HG03025 (cell line): Measurements from ENCODE around the gene SLC39A13.

ENCODE experiments used
- ATAC-seq: cut with Tn5 transposase; IDR thresholded peaks from one replicate; pipeline ENCODE4 v1.9.1; 2021; ENCODE audit warnings: mild to moderate bottlenecking, moderate library complexity; ENCODE audit not compliant: unreplicated experiment, low FRiP score

Gene SLC39A13

DNA sequence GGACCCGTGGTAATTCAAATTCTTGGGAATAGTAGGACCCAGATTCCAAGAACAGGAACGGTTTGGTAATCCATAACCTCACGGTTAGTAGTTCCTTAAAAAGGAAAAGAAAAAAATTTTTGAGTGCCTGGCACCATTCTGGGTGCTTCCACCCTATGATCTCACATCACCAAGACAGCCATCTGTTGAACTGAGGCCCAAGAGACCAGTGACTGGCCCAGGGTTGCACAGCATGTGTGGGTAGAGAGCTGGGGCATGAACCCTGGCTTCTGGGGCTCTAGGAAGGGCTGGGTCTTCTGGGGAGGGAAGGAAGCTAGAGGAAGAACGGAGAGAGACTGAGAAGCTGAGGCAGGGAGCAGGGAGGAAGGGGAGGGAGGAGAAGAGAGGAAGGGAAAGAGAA is 25.3 kb upstream of the SLC39A13 start:
- no peak for ATAC-seq

- no peak for ATAC-seq
These were observed 23.9 kb upstream of the SLC39A13 start for GRCh38 chr11:47384498-47384897.

DNA sequence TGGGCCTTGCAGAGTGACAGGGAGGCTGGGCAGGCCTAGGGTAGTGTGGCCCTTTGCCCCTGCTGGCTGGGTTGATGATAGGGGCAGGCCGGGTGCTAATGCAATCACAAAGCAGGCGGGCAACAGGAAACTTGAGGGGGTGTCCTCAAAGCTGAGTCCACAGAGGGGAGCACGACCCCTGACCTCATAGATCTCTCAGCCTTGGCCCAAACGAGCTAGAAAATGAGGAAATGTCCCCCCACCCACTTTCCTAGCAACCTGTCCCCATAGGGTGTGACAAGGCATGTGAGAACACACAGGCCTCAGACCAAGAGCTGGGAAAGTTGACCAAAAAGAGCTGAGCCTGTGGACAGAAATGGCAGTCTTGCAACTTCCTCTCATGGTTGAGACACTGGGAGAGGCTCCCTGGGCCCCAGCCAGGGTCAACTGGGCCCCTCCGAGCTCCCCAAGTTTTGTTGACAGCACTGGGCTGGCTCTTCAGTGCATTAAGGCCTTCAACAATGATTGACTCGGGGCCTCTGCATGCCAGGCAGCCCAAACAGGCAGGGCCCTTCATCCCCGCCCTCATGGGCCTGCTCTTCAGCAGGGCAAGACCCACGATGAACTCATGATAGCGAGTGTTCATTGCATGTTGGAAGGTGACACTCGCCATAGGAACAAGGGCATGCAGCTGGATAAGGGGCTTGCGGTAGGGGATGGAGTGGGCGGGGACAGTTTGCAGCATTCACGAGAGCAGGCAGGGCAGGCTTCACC is 20.3 kb upstream of the SLC39A13 start:
- ATAC-seq = no peak

GRCh38 chr11:47388697-47389576 is 19.5 kb upstream of the SLC39A13 start:
- ATAC-seq = no peak

GRCh38 chr11:47389577-47390421 is 18.6 kb upstream of the SLC39A13 start:
- no peak for ATAC-seq

DNA sequence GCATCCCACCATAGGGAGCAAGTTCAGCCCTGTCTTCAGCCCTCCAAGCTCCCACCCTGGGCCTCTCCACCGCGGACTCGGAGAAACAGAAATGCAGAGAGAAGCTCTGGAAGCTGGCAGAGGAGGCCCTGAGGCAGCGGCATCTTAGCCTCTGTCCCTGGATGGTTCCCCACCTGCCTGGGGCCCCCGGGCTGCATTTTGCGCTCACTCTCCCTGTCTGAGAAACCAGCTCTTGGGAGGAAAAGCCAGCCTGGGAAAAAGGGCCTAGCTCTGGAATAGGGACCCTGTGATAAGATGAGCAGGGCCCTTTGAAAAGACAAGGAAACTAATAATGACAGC is 18.0 kb upstream of the SLC39A13 start:
- ATAC-seq = no peak

- ATAC-seq = no peak
These were observed 17.3 kb upstream of the SLC39A13 start for GRCh38 chr11:47391077-47391583.

DNA sequence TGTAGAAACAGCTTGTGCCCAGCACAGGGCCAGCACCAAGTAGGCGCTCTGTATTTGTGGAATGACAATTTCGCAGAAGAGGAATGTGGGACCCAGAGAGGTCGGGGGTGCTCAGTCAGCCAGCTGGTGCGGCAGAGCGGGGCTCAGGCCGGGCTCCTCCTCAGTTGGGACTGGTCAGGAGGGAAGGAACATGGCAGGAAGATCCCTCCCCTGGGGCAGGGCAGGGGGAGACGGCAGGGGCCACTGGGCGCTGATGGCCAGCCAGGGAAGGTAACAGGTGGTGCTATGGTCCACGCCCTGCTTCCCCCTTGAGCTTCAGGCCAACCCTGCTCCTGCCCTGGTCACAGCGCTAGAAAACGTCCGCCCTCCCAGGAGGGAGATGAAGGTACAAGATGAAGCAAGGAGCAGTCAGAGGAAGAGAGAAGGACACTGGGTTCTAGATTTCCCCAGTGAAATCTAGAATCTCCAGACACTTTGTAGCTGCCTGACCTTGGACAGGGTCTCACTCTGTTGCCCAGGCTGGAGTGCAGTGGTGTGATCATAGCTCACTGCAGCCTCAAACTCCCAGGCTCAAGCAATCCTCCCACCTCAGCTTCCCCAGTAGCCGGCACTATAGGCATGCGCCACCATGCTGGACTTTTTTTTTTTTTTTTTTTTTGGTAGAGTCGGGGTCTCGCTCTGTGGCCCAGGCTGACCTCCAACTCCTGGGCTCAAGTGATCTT is 16.5 kb upstream of the SLC39A13 start:
- ATAC-seq = no peak

- no peak for ATAC-seq
These were observed 15.7 kb upstream of the SLC39A13 start for GRCh38 chr11:47392546-47393162.

GRCh38 chr11:47393163-47394049 is 15.0 kb upstream of the SLC39A13 start:
- no peak for ATAC-seq

DNA sequence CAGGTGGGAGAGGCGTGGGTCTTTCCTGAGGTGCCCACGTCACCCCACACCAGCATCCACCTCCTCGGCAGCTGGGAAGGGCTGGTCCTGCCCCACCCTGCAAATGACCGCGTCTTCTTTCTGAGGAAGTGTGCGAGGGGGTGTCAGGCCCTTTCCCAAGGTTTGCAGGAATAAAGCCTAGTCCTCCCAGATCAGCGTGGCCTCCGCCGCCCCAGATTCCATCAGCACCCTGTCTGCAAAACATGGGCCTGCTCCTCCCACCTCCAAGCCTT is 14.4 kb upstream of the SLC39A13 start:
- ATAC-seq = no peak

GRCh38 chr11:47394322-47395222 is 13.8 kb upstream of the SLC39A13 start:
- ATAC-seq = no peak

- ATAC-seq = no peak
These were observed 13.0 kb upstream of the SLC39A13 start for GRCh38 chr11:47395223-47396048.

- ATAC-seq = no peak
These were observed 12.4 kb upstream of the SLC39A13 start for GRCh38 chr11:47396049-47396320.

- ATAC-seq = no peak
These were observed 10.4 kb upstream of the SLC39A13 start for GRCh38 chr11:47398011-47398410.

DNA sequence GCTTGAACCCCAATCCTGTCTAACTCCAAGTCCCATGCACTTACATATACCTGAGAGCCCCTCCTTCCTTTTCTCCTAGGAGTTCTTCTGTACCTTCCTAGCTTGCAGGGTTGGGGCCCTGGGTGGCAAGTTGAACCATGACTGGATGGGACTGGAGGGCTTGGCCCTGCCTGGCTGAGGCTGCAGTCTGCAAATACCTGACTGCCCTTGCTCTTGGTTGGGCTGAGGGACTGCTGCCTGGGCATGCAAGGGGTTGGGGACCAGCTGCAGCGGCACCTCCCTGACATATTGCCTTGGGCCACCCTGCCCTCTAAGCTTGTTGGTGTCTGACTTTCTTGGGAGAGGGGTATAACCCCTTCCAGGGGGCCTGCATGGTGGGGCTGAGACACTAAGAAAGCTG is 9.8 kb upstream of the SLC39A13 start:
- ATAC-seq = no peak
